ENCODE data around the gene SLC23A3.

SLC23A3 gene

DNA sequence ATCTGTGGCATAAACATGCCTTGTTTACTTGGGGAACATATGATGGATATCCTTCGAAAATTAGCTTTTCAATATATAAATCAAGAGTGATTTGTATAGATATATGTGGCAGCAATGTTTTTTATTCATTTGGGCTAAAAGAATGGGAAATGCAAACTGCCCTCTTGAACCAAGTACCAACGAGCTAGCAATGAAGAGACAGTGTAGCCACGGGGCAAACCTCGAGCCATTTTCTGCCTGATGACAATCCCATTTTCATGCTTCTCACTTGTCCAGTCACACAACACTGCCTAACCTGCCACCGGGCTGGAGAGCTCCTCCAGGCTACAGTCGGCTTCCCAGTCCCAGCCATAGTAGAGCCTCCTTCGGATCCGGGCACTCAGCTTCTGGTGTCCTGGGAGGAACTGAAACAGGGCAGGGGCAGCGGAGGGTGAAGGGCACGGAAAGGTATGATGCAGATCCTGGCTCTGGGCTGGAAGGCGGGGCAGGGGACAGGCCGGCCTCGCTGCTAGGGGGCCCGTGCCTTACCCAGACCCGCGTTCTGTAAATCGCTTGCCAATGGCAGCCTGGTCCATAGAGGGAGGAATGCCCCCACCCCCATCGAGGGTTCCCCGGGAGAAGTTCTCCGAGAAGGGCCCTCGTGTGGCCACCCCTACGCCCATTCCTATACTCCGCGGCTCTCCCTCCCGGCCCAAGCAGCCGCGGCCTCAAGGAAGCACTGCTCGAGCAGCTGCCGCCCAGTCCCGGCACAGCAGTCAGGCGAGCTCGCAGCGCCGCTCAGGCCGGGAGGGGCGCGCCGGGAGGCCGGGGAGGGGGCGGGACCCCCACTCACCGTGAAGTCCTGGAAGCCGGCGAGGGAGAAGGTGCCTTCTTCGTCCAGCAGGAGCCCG, 6.3 kb upstream of the SLC23A3 start:
- peak; percentile 70 for ATAC-seq
- TF ChIP-seq ZNF70 (CRISPR knock-in tag; IDR thresholded peaks at IDR 0.05) = no peak
- TF ChIP-seq ARNTL (CRISPR knock-in tag; IDR thresholded peaks at IDR 0.05; ENCODE audit: borderline replicate concordance, low read depth) = no peak
- no peak for TF ChIP-seq ESRRG (CRISPR knock-in tag; IDR thresholded peaks at IDR 0.05)
- no peak for TF ChIP-seq BACH2 (CRISPR knock-in tag; IDR thresholded peaks at IDR 0.05; ENCODE audit: borderline replicate concordance)
- no peak for TF ChIP-seq ZNF8 (CRISPR knock-in tag; IDR thresholded peaks at IDR 0.05)
- no peak for TF ChIP-seq GLIS3 (CRISPR knock-in tag; IDR thresholded peaks at IDR 0.05)
- TF ChIP-seq RARB (CRISPR knock-in tag; IDR thresholded peaks at IDR 0.05) = no peak
- TF ChIP-seq PPARA (CRISPR knock-in tag; IDR thresholded peaks at IDR 0.05; ENCODE audit: borderline replicate concordance) = no peak
- TF ChIP-seq SNAI2 (CRISPR knock-in tag; IDR thresholded peaks at IDR 0.05) = no peak
- TF ChIP-seq TCF4 (CRISPR knock-in tag; IDR thresholded peaks at IDR 0.05; ENCODE audit: borderline replicate concordance) = no peak
- TF ChIP-seq ZFP30 (CRISPR knock-in tag; IDR thresholded peaks at IDR 0.05) = no peak
- no peak for TF ChIP-seq TOX (CRISPR knock-in tag; IDR thresholded peaks at IDR 0.05; ENCODE audit: borderline replicate concordance)
- no peak for TF ChIP-seq CSDC2 (CRISPR knock-in tag; IDR thresholded peaks at IDR 0.05)
- no peak for TF ChIP-seq ISL1 (CRISPR knock-in tag; IDR thresholded peaks at IDR 0.05)
- no peak for TF ChIP-seq POU6F1 (CRISPR knock-in tag; IDR thresholded peaks at IDR 0.05; ENCODE audit: borderline replicate concordance, low read depth)
- TF ChIP-seq ZNF565 (CRISPR knock-in tag; conservative IDR thresholded peaks at IDR 0.05; ENCODE audit: low read depth) = no peak
- no peak for TF ChIP-seq PATZ1 (CRISPR knock-in tag; IDR thresholded peaks at IDR 0.05; ENCODE audit: borderline replicate concordance)

DNA sequence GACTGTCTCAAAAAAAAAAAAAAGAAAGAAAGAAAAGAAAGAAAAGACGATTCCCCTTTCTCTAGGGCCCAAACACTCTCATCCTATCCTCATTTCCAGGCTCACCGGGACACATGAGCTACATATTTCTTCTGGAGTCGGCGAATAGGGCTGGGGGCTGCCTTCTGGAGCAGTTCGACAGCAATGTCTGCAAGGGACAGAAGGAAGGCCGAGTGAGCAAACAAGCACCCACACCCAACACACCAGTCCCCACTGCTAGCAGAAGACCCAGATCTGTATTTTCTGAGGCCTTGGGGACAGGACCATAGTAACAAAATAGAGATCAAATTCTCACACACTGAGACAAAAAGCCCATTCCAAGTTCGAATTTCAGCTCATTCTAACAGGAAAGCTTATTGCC, 5.7 kb upstream of the SLC23A3 start:
- no peak for TF ChIP-seq TSHZ2 (CRISPR knock-in tag; IDR thresholded peaks at IDR 0.05)
- no peak for TF ChIP-seq ISL1 (CRISPR knock-in tag; IDR thresholded peaks at IDR 0.05)
- no peak for TF ChIP-seq CREB5 (CRISPR knock-in tag; IDR thresholded peaks at IDR 0.05; ENCODE audit: low read depth)
- no peak for TF ChIP-seq ZNF565 (CRISPR knock-in tag; conservative IDR thresholded peaks at IDR 0.05; ENCODE audit: low read depth)
- no peak for TF ChIP-seq ZC3H10 (CRISPR knock-in tag; IDR thresholded peaks at IDR 0.05)
- no peak for TF ChIP-seq TCF4 (CRISPR knock-in tag; IDR thresholded peaks at IDR 0.05; ENCODE audit: borderline replicate concordance)
- no peak for TF ChIP-seq CSDC2 (CRISPR knock-in tag; IDR thresholded peaks at IDR 0.05)
- TF ChIP-seq PATZ1 (CRISPR knock-in tag; IDR thresholded peaks at IDR 0.05; ENCODE audit: borderline replicate concordance) = no peak
- no peak for TF ChIP-seq ESRRG (CRISPR knock-in tag; IDR thresholded peaks at IDR 0.05)
- TF ChIP-seq GLIS3 (CRISPR knock-in tag; IDR thresholded peaks at IDR 0.05) = no peak
- no peak for TF ChIP-seq ZNF8 (CRISPR knock-in tag; IDR thresholded peaks at IDR 0.05)
- TF ChIP-seq CSRNP3 (CRISPR knock-in tag; IDR thresholded peaks at IDR 0.05) = no peak
- ATAC-seq = no peak
